Right atrium auricular region (tissue), 2 donors: ENCODE data around the gene RAB8B. TPM values are rescaled to one million over a fixed set of nuclear protein-coding genes. Genes with fewer than 3 reads are reported as not detected.

Experiments used
- DNase-seq: peaks from one replicate; pipeline ENCODE4 v3.0.0-alpha.2; 2019; ENCODE audit warnings: low spot score
- H3K27ac ChIP-seq, 2 donors: fragments of 200-600 bp; sonication (generic); 1 replicate in 1 of 2; 2 replicates in 1 of 2; pipeline ENCODE4 v1.5.1; 2016 to 2019
- H3K27me3 ChIP-seq, 2 donors: fragments of 200-600 bp; sonication (generic); one replicate each; pipeline versions ENCODE4 v1.5.1 to v1.6.0; 2017 to 2019
- H3K36me3 ChIP-seq: fragments of 200-600 bp; sonication (generic); one replicate; pipeline ENCODE4 v1.5.1; 2016
- H3K4me1 ChIP-seq, 2 donors: fragments of 200-600 bp; sonication (generic); one replicate each; pipeline versions ENCODE4 v1.5.1 to v1.6.0; 2017 to 2019
- H3K4me3 ChIP-seq, 2 donors: fragments of 200-600 bp; sonication (generic); 1 replicate in 1 of 2; 2 replicates in 1 of 2; pipeline ENCODE4 v1.5.1; 2017 to 2019; ENCODE audit warnings: mild to moderate bottlenecking in 1 of 2, moderate library complexity in 1 of 2
- H3K9me3 ChIP-seq, 2 donors: fragments of 200-600 bp; sonication (generic); one replicate each; pipeline ENCODE4 v1.5.1; 2019
- total RNA-seq, 2 donors: library from RNA; depleted of rRNA; stranded (reverse); fragments of >200 nt; gene quantifications; one replicate each; pipeline ENCODE4 v1.1.0, GENCODE V29; 2016
- TF ChIP-seq, protein P1 (sequence below), 2 donors: fragments of 200-600 bp; sonication (generic); IDR thresholded peaks; one replicate each; pipeline ENCODE4 v1.5.1; 2019; ENCODE audit warnings: antibody characterized with exemption in 2 of 2

The RAB8B gene
- total RNA-seq, 2 donors from 2014 or later = 10.2 to 19.3 TPM

DNA sequence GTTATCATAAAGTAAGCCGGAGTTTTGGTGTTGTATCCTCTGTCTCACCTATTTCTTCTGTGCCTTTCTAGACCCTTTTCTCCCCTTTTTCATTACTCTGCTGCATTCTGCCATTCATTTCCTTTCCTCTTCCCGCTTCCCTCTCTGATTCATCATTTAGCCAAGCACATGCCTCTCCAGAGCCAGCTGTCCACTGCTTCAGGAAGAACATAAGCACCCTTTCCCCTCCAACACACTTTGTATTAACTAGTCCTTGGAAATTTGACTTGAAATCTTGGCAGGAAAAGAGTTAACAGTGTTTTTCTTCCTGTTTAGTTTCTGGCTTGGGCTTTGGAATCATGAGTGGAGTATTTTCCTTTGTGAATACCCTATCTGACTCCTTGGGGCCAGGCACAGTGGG, 97.7 kb downstream of the RAB8B start:
- Histone ChIP-seq H3K27me3 (no peaks in the 10 kb centered on the region), H3K9me3 (no peaks in the 10 kb centered on the region), H3K4me3 (no peak overlapping the region), H3K4me1 (peaks cover 0 to 15% of the 10 kb centered on the region in 2 donors), H3K36me3 (peaks cover 5% of the 10 kb centered on the region), H3K27ac (no peak overlapping the region)
- no peak for DNase-seq
- TF ChIP-seq, protein P1, sequence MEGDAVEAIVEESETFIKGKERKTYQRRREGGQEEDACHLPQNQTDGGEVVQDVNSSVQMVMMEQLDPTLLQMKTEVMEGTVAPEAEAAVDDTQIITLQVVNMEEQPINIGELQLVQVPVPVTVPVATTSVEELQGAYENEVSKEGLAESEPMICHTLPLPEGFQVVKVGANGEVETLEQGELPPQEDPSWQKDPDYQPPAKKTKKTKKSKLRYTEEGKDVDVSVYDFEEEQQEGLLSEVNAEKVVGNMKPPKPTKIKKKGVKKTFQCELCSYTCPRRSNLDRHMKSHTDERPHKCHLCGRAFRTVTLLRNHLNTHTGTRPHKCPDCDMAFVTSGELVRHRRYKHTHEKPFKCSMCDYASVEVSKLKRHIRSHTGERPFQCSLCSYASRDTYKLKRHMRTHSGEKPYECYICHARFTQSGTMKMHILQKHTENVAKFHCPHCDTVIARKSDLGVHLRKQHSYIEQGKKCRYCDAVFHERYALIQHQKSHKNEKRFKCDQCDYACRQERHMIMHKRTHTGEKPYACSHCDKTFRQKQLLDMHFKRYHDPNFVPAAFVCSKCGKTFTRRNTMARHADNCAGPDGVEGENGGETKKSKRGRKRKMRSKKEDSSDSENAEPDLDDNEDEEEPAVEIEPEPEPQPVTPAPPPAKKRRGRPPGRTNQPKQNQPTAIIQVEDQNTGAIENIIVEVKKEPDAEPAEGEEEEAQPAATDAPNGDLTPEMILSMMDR (IDR thresholded peaks at IDR 0.05) = no peak

DNA sequence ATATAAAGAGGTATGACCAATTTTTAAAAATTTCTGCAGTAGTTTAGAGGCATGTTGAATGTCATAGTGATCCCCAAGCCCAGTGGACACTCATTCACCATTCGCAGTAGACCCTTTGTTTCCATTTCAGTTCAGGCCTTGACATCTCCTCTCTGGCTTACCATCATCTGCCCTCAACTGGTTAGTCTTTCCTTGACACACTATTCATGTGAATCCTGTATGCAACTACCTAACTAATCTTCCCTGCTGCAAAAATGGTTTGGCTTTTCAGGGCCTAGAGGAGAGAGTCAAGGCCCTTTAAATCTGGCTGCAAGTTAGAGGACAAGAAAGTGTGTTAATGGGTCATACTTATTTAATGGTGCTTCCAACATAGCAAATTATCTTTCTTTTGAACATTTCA, 98.9 kb downstream of the RAB8B start:
- Histone ChIP-seq H3K36me3 (peaks cover 5% of the 10 kb centered on the region), H3K4me1 (peaks cover 0 to 15% of the 10 kb centered on the region in 2 donors)

DNA sequence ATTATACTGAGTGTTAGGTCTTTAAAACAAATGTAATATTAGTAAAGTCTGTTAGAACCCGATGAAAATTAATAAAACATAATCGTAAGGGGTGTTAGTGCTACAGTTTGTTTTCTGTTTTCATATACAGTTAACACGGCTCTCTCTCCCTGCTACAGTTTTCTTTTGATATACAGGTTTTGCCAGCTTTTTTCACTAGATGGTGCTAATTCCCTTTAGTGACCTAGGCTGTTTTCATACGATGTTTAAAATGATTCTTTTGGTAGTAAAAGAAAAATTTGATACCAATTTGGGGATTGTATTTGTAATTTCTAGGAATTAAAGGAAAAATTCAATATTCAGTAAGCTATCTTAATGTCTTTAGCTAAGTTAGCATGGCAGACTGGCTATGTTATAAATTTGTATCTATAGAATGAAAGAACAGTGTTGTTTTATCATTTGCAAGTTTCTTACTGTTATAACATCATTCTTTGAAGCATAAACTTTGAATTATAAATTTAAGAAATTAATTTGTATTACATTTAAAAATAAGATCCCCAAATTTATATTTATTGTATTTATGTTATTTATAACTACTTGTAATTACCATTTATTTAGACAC, 99.5 kb downstream of the RAB8B start:
- Histone ChIP-seq H3K27ac (no peak overlapping the region), H3K36me3 (peaks cover 5% of the 10 kb centered on the region), H3K4me1 (peaks cover 0 to 15% of the 10 kb centered on the region in 2 donors), H3K9me3 (no peaks in the 10 kb centered on the region), H3K27me3 (no peaks in the 10 kb centered on the region), H3K4me3 (no peak overlapping the region)
- TF ChIP-seq, protein P1 (IDR thresholded peaks at IDR 0.05) = peak; percentile 67 to 75
- DNase-seq = no peak

More for the DNA sequence above, 98.9 kb downstream of the RAB8B start:
- TF ChIP-seq, protein P1 (IDR thresholded peaks at IDR 0.05) = no peak
- no peaks in the 10 kb centered on the region for H3K9me3 ChIP-seq
- DNase-seq = no peak
- no peak overlapping the region for H3K4me3 ChIP-seq
- H3K27ac ChIP-seq = no peak overlapping the region
- H3K27me3 ChIP-seq = no peaks in the 10 kb centered on the region

DNA sequence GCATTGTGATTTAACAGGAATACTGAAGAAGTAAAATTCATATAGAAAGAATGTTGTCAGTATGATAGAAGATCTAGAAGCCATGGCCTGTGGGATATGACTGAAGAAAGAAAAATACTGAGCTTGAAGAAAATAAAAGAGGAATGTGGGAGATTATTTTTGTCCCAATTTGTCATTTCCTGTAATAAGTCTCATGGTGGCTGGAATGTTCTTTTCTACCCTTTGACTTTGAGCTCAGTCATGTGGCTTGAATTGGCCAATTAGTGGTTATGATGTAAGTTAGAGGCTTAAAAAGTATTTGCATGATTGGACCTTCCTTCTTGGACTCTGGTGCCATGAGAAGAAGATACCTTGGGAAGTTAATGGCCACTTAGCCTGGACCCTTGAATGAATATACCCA, 102.1 kb downstream of the RAB8B start:
- H3K9me3 ChIP-seq = no peaks in the 10 kb centered on the region
- no peak overlapping the region for H3K4me3 ChIP-seq
- peaks cover 0 to 15% of the 10 kb centered on the region in 2 donors for H3K4me1 ChIP-seq
- no peaks in the 10 kb centered on the region for H3K27me3 ChIP-seq
- H3K36me3 ChIP-seq = no peaks in the 10 kb centered on the region
- DNase-seq = no peak
- H3K27ac ChIP-seq = peak overlapping the region in 1 of 2 donors; percentile 50
- TF ChIP-seq, protein P1 (IDR thresholded peaks at IDR 0.05) = no peak

DNA sequence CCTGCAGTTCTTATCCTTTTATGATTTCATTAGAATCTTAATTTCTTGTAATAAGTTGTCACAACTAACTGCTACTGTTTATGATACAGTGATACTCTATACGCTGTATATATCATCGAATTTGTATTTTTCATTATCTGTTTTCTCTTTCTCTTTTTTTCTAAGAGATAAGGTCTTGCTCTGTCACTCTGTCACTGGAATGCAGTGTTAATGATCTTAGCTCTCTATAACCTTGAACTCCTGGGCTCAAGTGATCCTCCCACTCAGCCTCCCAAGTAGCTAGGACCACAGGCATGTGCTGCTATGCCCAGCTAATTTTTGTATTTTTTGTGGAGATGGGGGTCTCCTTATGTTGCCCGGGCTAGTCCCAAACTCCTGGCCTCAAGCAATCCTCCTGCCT, 102.8 kb downstream of the RAB8B start:
- no peak for DNase-seq
- H3K36me3 ChIP-seq = no peaks in the 10 kb centered on the region
- no peaks in the 10 kb centered on the region for H3K9me3 ChIP-seq
- no peak overlapping the region for H3K4me3 ChIP-seq
- H3K4me1 ChIP-seq = peaks cover 0 to 15% of the 10 kb centered on the region in 2 donors
- TF ChIP-seq, protein P1 (IDR thresholded peaks at IDR 0.05) = no peak
- peak overlapping the region in 1 of 2 donors; percentile 50 for H3K27ac ChIP-seq
- H3K27me3 ChIP-seq = no peaks in the 10 kb centered on the region

DNA sequence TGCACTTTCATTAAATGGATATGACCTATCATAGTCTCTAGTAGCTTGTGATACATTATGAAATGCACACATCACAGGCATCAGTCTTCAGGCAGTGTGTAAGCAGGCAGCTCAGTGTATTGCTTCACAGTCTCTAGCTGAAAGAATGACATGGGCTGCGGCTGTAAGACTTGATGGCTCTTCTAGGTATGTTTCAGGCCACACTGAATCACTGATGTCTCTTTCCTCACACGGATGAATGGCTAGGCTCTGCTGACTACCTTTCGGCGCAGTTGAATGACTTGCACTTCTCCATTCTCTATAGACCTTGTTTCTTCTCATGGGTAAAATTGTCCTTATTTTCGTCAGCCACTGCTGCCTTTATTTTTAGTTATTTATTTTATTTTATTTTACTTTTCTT, 103.4 kb downstream of the RAB8B start:
- peaks cover 0 to 15% of the 10 kb centered on the region in 2 donors for H3K4me1 ChIP-seq
- H3K36me3 ChIP-seq = no peaks in the 10 kb centered on the region
- H3K27ac ChIP-seq = no peak overlapping the region
- DNase-seq = no peak
- no peaks in the 10 kb centered on the region for H3K9me3 ChIP-seq
- no peaks in the 10 kb centered on the region for H3K27me3 ChIP-seq
- TF ChIP-seq, protein P1 (IDR thresholded peaks at IDR 0.05) = no peak
- no peak overlapping the region for H3K4me3 ChIP-seq
